Measurements from ENCODE around the gene GABRD.

Gene GABRD

DNA sequence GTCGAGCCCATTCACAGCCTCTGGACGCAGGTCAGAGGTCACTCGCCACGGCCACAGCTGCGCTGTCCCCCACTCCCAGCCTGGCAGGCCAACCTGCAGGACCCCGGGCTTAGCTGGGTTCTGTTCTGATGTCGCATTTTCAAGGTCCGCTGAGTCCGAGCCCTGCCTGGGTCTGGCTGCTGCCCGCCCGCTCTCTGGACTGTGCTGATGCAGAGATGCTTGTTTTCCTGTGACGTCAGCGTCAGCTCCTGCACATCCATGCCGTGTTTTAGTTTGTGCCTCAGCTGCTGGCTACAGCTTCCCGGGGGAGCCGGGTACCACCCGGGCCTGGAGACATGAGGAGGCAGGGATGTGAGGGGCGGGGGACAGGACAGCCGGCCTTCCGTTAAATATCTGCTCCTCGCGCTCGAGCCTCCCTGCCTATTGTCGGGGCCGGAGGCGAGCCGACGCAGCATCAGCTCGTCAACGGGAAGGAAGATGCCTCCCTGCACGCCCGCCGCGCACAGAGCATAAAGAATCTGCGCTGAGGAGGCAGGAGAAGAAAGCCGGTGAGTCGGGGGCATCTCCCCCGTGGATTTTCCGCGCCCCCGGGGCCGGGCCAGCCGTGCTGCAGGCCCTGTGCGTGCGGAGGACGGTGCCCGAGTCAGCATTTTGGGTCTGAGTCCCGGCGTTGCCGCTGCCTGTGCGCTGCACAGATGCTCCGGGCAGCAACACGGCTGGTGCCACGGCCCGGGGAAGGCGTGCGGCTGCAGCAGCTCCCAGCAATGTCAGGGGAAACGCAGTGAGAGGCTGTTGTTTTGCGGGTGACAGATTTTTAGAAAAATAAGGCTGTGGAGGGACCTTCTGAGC, 54.5 kb downstream of the GABRD start:
- Histone ChIP-seq H3K9me3 (ENCODE audit: control insufficient read depth in 5 of 5, low read length in 5 of 5) (peaks cover 3 to 21% (median 19%) of the 10 kb centered on the region in 5 donors), H3K36me3 (ENCODE audit: control insufficient read depth in 5 of 5, insufficient read depth in 5 of 5, low read length in 5 of 5) (no peaks in the 10 kb centered on the region), H3K27me3 (ENCODE audit: control insufficient read depth in 5 of 5, insufficient read depth in 4 of 5, low read length in 5 of 5) (peaks cover 15 to 57% (median 52%) of the 10 kb centered on the region in 5 donors), H3K27ac (ENCODE audit: low read depth, low read length) (no peak overlapping the region), H3K4me3 (ENCODE audit: low read depth in 1 of 5, low read length in 5 of 5) (no peak overlapping the region), H3K9ac (ENCODE audit: low read length in 5 of 5) (no peak overlapping the region), H3K4me1 (ENCODE audit: control insufficient read depth in 5 of 5, insufficient read depth in 5 of 5, low read length in 5 of 5) (no peaks in the 10 kb centered on the region)

DNA sequence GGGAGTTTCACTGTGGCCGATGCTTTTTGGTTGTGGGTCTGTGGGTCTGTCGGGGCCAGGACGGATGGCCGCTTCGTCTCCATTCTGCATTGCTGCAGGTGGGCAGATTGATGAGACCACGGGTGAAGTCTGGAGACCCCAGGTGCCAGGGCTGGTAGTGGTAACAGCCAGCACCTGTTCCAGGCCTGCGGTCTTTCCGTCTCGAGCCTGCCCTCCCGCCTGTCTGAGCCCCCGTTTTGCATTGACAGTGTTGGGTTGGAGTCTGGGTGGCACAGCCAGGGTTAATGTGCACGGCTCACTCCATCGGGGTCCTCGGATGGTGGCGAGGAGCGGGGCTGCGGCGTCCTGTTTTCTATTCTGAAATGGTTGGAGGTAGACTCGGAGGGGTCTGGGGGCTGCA, 55.3 kb downstream of the GABRD start:
- H3K27me3 ChIP-seq (ENCODE audit: control insufficient read depth in 5 of 5, insufficient read depth in 4 of 5, low read length in 5 of 5), result peaks cover 15 to 55% (median 49%) of the 10 kb centered on the region in 5 donors
- H3K27ac ChIP-seq (ENCODE audit: low read depth, low read length), result no peak overlapping the region
- no peaks in the 10 kb centered on the region for H3K36me3 ChIP-seq (ENCODE audit: control insufficient read depth in 5 of 5, insufficient read depth in 5 of 5, low read length in 5 of 5)
- H3K4me3 ChIP-seq (ENCODE audit: low read depth in 1 of 5, low read length in 5 of 5), result no peak overlapping the region
- H3K4me1 ChIP-seq (ENCODE audit: control insufficient read depth in 5 of 5, insufficient read depth in 5 of 5, low read length in 5 of 5), result no peaks in the 10 kb centered on the region
- H3K9me3 ChIP-seq (ENCODE audit: control insufficient read depth in 5 of 5, low read length in 5 of 5), result peaks cover 5 to 28% (median 25%) of the 10 kb centered on the region in 5 donors
- no peak overlapping the region for H3K9ac ChIP-seq (ENCODE audit: low read length in 5 of 5)

DNA sequence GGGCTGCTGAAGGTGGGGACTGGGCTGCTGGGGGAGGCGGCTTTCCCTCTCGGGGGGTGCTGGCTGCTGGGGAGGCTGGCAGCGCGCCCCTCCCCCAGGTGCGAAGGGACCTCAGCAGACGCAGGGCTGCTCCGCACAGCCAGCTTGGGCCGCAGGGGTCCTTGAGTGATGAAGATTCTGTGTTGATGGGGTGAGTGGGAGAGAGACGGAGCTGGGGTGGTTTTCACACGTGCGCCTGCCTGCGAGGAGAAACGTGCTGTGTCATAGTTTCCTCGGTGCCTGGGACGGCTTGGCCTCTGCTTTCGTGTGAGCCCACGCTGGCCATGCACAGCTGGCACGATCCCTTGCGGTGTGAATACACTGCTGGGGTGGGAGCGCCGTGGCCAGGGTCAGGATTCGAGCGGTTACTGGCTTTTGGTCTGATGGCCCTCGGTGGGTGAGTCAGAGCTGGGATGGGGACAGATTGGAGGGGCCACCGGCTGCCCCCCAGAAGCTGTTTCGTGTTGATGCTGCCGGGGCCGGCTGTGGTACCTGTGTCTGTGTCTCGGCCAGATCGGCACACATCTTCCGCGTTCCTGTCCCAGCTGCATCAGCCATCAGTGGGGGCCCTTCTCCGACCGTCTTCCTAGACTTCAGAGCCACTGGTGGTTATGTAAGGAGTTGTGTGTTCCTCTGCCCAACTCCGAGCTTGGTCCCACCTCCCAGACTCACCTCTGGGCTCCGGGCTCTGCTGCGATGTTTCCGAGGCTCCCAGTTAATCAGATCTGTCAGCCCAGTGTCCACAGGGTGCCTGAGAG, 56.0 kb downstream of the GABRD start:
- H3K36me3 ChIP-seq (ENCODE audit: control insufficient read depth in 5 of 5, insufficient read depth in 5 of 5, low read length in 5 of 5), result no peaks in the 10 kb centered on the region
- no peaks in the 10 kb centered on the region for H3K4me1 ChIP-seq (ENCODE audit: control insufficient read depth in 5 of 5, insufficient read depth in 5 of 5, low read length in 5 of 5)
- peaks cover 5 to 34% (median 29%) of the 10 kb centered on the region in 5 donors for H3K9me3 ChIP-seq (ENCODE audit: control insufficient read depth in 5 of 5, low read length in 5 of 5)
- H3K27me3 ChIP-seq (ENCODE audit: control insufficient read depth in 5 of 5, insufficient read depth in 4 of 5, low read length in 5 of 5), result peaks cover 15 to 51% (median 45%) of the 10 kb centered on the region in 5 donors
- no peak overlapping the region for H3K9ac ChIP-seq (ENCODE audit: low read length in 5 of 5)
- no peak overlapping the region for H3K27ac ChIP-seq (ENCODE audit: low read depth, low read length)
- H3K4me3 ChIP-seq (ENCODE audit: low read depth in 1 of 5, low read length in 5 of 5), result no peak overlapping the region

- H3K4me1 ChIP-seq (ENCODE audit: control insufficient read depth in 5 of 5, insufficient read depth in 5 of 5, low read length in 5 of 5), result no peaks in the 10 kb centered on the region
- H3K27me3 ChIP-seq (ENCODE audit: control insufficient read depth in 5 of 5, insufficient read depth in 4 of 5, low read length in 5 of 5), result peaks cover 12 to 43% (median 32%) of the 10 kb centered on the region in 5 donors
- H3K9me3 ChIP-seq (ENCODE audit: control insufficient read depth in 5 of 5, low read length in 5 of 5), result peaks cover 5 to 36% (median 29%) of the 10 kb centered on the region in 5 donors
- H3K4me3 ChIP-seq (ENCODE audit: low read depth in 1 of 5, low read length in 5 of 5), result no peak overlapping the region
- no peak overlapping the region for H3K27ac ChIP-seq (ENCODE audit: low read depth, low read length)
- H3K9ac ChIP-seq (ENCODE audit: low read length in 5 of 5), result no peak overlapping the region
- H3K36me3 ChIP-seq (ENCODE audit: control insufficient read depth in 5 of 5, insufficient read depth in 5 of 5, low read length in 5 of 5), result no peaks in the 10 kb centered on the region
Measured at GRCh38 chr1:2076826-2077225, 57.7 kb downstream of the GABRD start.

DNA sequence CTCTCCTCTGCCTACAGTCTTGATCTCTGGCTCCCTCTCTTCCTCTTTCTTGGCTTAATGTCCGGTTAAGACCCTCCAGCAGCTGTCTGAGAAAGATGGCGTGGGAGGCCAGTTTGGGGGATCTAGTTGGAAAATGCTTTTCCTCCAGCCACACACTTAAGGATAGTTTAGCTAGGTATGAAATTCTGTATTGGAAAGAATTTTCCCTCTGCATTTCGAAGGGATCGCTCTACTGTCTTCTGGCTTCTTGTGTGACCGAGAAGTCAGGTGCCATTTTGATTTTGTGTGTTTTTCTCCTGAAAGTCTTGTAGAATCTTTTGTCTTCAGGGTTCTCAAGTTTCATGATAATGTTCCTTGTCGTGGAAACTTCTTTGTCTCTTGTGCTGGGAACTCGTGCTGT, 59.0 kb downstream of the GABRD start:
- H3K9ac ChIP-seq (ENCODE audit: low read length in 5 of 5), result no peak overlapping the region
- H3K27me3 ChIP-seq (ENCODE audit: control insufficient read depth in 5 of 5, insufficient read depth in 4 of 5, low read length in 5 of 5), result peaks cover 4 to 31% (median 25%) of the 10 kb centered on the region in 5 donors
- H3K27ac ChIP-seq (ENCODE audit: low read depth, low read length), result no peak overlapping the region
- H3K4me3 ChIP-seq (ENCODE audit: low read depth in 1 of 5, low read length in 5 of 5), result peak overlapping the region in 1 of 5 donors; percentile 19
- peaks cover 5 to 37% (median 29%) of the 10 kb centered on the region in 5 donors for H3K9me3 ChIP-seq (ENCODE audit: control insufficient read depth in 5 of 5, low read length in 5 of 5)
- no peaks in the 10 kb centered on the region for H3K36me3 ChIP-seq (ENCODE audit: control insufficient read depth in 5 of 5, insufficient read depth in 5 of 5, low read length in 5 of 5)
- no peaks in the 10 kb centered on the region for H3K4me1 ChIP-seq (ENCODE audit: control insufficient read depth in 5 of 5, insufficient read depth in 5 of 5, low read length in 5 of 5)

DNA sequence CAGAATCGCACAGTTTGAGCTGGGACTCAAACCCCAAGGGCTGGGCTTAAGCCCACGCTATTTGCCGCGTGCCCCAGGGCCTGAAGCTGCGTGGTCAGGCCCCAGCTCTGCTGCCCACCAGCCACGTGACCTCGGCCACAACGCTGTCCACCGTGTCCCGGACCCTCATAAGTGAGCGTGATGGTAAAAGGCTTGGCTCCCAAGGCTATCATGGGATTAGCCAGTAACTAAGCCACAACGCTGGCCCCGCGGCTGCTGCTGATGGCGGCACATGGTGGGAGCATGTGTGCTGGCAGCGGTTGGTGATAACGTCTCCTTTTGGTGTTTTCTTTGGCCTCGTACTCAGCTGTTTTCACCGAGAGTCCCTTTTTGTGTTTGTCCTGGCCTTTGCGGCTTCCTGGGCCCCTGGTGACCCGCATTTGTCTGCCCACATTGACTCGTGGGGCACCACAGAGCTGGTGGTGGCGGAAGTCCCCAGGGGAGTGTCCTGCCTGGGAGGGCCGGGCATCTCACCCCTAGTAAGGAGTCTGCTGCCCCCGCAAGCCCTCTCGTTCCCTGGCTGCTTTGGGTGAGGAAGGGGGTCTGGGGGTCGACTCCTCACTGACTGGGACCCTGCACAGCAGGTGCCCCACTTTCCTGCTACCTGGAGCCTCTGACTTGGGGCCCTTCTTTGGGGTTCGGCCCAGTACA, 60.4 kb downstream of the GABRD start:
- H3K27ac ChIP-seq (ENCODE audit: low read depth, low read length), result no peak overlapping the region
- no peaks in the 10 kb centered on the region for H3K4me1 ChIP-seq (ENCODE audit: control insufficient read depth in 5 of 5, insufficient read depth in 5 of 5, low read length in 5 of 5)
- H3K9me3 ChIP-seq (ENCODE audit: control insufficient read depth in 5 of 5, low read length in 5 of 5), result peaks cover 5 to 37% (median 29%) of the 10 kb centered on the region in 5 donors
- no peak overlapping the region for H3K4me3 ChIP-seq (ENCODE audit: low read depth in 1 of 5, low read length in 5 of 5)
- no peak overlapping the region for H3K9ac ChIP-seq (ENCODE audit: low read length in 5 of 5)
- peaks cover 5 to 27% (median 12%) of the 10 kb centered on the region in 5 donors for H3K27me3 ChIP-seq (ENCODE audit: control insufficient read depth in 5 of 5, insufficient read depth in 4 of 5, low read length in 5 of 5)
- H3K36me3 ChIP-seq (ENCODE audit: control insufficient read depth in 5 of 5, insufficient read depth in 5 of 5, low read length in 5 of 5), result no peaks in the 10 kb centered on the region

DNA sequence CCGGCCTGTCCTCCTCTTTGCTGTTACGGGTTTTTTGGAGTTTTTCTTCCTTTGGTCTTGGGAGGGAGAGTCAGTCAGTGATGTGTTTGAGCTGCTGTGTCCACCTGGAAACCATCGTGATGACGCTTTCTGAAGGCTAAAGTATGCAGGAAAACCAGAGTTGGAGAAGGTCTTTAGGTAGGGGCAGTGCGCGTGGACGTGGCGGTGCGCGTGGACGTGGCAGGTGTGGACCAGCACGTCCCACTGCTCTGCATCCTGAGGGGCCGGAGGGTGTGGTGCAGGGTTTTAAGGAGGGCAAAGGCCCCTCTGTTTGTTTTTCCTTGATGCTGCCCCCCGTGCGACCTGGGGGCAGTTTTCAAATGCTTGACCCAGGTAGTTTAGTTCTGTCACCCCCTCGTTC, 61.0 kb downstream of the GABRD start:
- H3K27ac ChIP-seq (ENCODE audit: low read depth, low read length), result no peak overlapping the region
- H3K27me3 ChIP-seq (ENCODE audit: control insufficient read depth in 5 of 5, insufficient read depth in 4 of 5, low read length in 5 of 5), result peaks cover under 1 to 28% (median 8%) of the 10 kb centered on the region in 5 donors
- H3K36me3 ChIP-seq (ENCODE audit: control insufficient read depth in 5 of 5, insufficient read depth in 5 of 5, low read length in 5 of 5), result no peaks in the 10 kb centered on the region
- no peaks in the 10 kb centered on the region for H3K4me1 ChIP-seq (ENCODE audit: control insufficient read depth in 5 of 5, insufficient read depth in 5 of 5, low read length in 5 of 5)
- no peak overlapping the region for H3K9ac ChIP-seq (ENCODE audit: low read length in 5 of 5)
- H3K9me3 ChIP-seq (ENCODE audit: control insufficient read depth in 5 of 5, low read length in 5 of 5), result peaks cover 5 to 37% (median 29%) of the 10 kb centered on the region in 5 donors
- no peak overlapping the region for H3K4me3 ChIP-seq (ENCODE audit: low read depth in 1 of 5, low read length in 5 of 5)
